HG03095 (cell line): Measurements from ENCODE around the gene NUP210L.
"Not testable (repeated sequence)": the region's sequence is repeated elsewhere in the genome, so short reads cannot be mapped to it uniquely, and the experiment has no call there.

Experiments
- ATAC-seq: cut with Tn5 transposase; IDR thresholded peaks from one replicate; pipeline ENCODE4 v1.9.1; 2021; ENCODE audit warnings: moderate library complexity; ENCODE audit not compliant: unreplicated experiment

Gene NUP210L

GRCh38 chr1:153995640-153996039 lies 159.2 kb downstream of the NUP210L start:
- ATAC-seq: no peak

- no peak for ATAC-seq
These were observed 159.7 kb downstream of the NUP210L start for GRCh38 chr1:153995202-153995601.

- no peak for ATAC-seq
These were observed 163.1 kb downstream of the NUP210L start for GRCh38 chr1:153991806-153992205.

GRCh38 chr1:153991151-153991630 lies 163.7 kb downstream of the NUP210L start:
- no peak for ATAC-seq

- no peak for ATAC-seq
These were observed 164.3 kb downstream of the NUP210L start, which contains the start of gene RPS27 for GRCh38 chr1:153990468-153991150. TSS of gene RPS27 (plus strand) at chr1:153990762. CDS start at chr1:153990797, 35 bp downstream.

GRCh38 chr1:153987621-153988020 lies 167.3 kb downstream of the NUP210L start:
- no peak for ATAC-seq

GRCh38 chr1:153985941-153986761 lies 168.7 kb downstream of the NUP210L start, which contains the start of gene RAB13:
TSS of gene RAB13 (minus strand) at chr1:153986339. CDS start at chr1:153986236, 103 bp downstream.
- no peak for ATAC-seq

- no peak for ATAC-seq
These were observed 169.4 kb downstream of the NUP210L start for GRCh38 chr1:153985341-153985912.

- no peak for ATAC-seq
These were observed 170.6 kb downstream of the NUP210L start for GRCh38 chr1:153984123-153984894.

GRCh38 chr1:153981735-153982134 lies 173.1 kb downstream of the NUP210L start:
- not testable (repeated sequence) for ATAC-seq

- ATAC-seq: not testable (repeated sequence)
These were observed 175.8 kb downstream of the NUP210L start for GRCh38 chr1:153979091-153979490.

- ATAC-seq: no peak
These were observed 176.5 kb downstream of the NUP210L start for GRCh38 chr1:153978274-153978909.

- peak; percentile 70 for ATAC-seq
These were observed 177.3 kb downstream of the NUP210L start, which contains the start of gene JTB for GRCh38 chr1:153977250-153978240. TSS of gene JTB (minus strand) at chr1:153977674. CDS start at chr1:153977252, 422 bp downstream.

GRCh38 chr1:153976819-153977249 lies 178.0 kb downstream of the NUP210L start:
- no peak for ATAC-seq

- no peak for ATAC-seq
These were observed 181.3 kb downstream of the NUP210L start for GRCh38 chr1:153973525-153973924.

GRCh38 chr1:153973071-153973470 lies 181.8 kb downstream of the NUP210L start:
- ATAC-seq: no peak

- ATAC-seq: no peak
These were observed 184.5 kb downstream of the NUP210L start for GRCh38 chr1:153970346-153970745.

- ATAC-seq: no peak
These were observed 185.9 kb downstream of the NUP210L start for GRCh38 chr1:153968972-153969371.

GRCh38 chr1:153968408-153968807 lies 186.5 kb downstream of the NUP210L start:
- no peak for ATAC-seq
